HG03159 (cell line): ENCODE measurements around the gene NSF.
"Not testable (repeated sequence)": the region's sequence is repeated elsewhere in the genome, so short reads cannot be mapped to it uniquely, and the experiment has no call there.

Experiments used
- ATAC-seq: cut with Tn5 transposase; IDR thresholded peaks from one replicate; pipeline ENCODE4 v1.9.1; 2021; ENCODE audit warnings: mild to moderate bottlenecking, moderate library complexity; ENCODE audit not compliant: unreplicated experiment

NSF gene

DNA sequence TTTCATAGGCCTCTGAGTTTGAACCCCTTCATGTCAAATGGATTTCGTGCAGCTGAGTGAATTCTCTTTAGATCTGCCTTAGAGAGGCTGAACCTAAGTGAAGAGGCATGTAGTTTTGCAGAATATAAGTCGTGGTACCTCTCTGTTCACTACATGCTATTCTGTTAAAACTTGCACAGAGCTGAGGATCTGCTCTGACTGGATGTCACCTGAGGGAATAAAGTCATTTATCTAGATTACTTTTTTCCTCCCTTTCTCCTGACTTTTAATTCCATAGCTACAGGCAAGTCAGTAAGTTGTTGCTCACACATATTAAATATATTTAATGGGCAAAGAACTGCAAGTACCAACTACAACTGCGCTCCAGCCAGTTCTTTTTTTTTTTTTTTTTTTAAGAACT lies 163.3 kb downstream of the NSF start:
- no peak for ATAC-seq

DNA sequence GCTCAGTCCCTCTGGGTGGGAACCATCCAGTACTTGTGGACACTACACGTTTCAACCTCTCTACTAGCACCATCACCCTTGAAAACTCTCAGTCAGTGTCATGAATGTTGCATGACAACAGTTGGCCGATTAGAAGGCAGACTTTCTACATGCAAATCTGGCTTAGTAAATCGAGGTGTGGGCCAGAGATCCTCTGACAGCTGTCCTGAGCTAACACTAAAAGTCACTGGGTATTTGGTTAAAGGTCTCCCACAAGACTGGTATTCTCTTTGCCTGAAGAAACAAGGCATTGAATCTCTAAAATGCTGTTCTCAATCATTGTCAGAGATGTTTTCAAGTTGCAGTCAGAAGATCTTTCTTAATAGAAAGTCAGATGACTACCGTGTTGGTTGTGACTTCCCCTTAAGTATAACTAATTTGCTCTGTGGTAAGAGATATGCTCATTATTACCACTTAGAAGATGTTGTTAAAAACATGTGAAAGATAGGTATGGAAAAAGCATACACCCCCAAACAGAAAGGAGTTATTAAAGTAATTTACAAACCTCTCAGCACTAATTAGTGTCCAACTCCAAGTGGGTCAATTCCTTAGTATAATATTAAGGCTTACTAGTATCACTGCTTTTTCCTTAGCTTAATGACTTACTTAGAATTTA lies 165.7 kb downstream of the NSF start:
- no peak for ATAC-seq

DNA sequence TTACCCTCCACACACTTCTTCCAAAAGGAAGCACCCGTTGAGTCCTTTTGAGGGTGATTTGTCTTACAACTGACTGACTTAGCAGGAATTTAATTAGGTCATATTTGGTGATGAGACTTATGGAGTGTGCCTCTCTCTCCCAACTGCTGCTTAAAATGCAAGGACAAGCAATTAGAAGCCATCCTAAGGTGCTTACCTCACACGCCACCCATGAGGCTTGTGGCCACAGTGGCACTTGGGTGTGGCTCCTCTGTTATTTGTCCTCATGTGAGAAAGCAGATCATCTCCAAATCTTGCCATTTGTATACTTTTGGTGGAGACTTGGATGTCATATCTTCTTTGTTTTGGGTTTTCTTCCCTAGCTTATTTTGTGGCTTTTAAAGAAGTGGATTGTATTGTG lies 166.4 kb downstream of the NSF start:
- no peak for ATAC-seq

DNA sequence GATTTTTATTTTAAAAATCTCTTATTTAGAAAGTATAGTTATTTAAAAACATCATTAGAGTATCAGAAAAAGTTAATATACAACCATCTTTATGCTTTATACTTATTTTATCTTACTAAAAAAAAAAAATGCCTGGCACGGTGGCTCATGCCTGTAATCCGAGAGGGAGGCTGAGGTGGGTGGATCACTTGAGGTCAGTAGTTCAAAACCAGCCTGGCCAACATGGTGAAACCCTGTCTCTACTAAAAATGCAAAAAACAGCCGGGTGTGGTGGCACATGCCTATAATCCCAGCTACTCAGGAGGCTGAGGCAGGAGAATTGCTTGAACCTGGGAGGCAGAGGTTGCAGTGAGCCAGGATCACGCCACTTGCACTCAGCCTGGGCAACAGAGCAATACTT lies 167.1 kb downstream of the NSF start:
- not testable (repeated sequence) for ATAC-seq

DNA sequence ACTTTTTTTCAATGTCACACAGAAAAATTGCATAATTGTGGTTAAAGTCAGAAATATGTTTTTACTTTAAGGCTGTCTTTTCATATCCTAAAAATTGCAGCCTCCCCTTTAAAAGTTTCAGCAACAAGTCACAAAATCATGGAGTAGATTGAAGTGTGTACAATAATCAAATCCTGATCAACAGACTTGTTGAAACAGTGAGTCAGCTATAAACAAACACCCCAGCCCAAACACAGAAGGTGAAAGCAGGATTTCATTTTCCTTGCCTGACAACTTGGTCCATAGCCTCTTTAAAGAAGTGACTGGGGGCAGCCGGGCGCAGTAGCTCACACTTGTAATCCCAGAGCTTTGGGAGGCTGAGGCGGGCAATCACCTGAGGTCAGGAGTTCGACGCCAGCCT lies 168.1 kb downstream of the NSF start:
- ATAC-seq, result no peak

DNA sequence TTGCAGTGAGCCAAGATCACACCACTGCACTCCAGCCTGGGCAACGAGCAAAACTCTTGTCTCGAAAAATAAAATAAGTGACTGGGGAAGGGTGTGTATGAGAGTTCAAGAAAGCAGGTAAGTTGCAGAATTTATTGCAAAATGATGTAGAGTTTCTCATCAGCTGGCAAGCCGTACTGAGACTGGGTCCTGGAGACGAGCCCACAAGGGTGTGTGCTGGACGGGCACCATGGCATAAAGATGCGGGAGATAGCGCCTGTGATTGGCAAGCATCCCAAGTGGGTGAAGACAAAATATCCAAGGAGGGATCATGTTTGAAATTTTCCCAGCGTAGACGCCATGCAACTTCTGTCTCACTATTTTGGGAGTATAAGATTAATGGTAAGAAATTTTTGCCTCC lies 168.7 kb downstream of the NSF start:
- no peak for ATAC-seq

DNA sequence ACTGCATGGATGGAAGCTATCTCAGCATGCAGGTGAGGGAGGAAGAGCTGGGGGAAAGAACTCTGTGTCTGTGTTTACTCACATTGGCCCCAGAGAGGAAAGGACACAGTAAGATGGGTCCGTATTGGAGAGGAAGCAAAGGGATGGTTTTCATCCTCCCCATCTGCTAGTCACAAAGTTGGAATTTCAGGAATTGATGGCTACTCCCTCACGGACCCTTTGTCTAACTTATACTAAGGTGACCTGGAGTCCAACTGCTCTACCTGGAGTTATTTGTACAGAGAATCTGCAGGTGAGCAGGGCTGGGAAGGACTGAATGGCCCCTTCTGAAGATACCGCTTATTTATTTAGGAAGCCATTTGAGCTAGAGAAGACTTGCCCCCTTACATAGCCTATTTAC lies 172.9 kb downstream of the NSF start:
- no peak for ATAC-seq

DNA sequence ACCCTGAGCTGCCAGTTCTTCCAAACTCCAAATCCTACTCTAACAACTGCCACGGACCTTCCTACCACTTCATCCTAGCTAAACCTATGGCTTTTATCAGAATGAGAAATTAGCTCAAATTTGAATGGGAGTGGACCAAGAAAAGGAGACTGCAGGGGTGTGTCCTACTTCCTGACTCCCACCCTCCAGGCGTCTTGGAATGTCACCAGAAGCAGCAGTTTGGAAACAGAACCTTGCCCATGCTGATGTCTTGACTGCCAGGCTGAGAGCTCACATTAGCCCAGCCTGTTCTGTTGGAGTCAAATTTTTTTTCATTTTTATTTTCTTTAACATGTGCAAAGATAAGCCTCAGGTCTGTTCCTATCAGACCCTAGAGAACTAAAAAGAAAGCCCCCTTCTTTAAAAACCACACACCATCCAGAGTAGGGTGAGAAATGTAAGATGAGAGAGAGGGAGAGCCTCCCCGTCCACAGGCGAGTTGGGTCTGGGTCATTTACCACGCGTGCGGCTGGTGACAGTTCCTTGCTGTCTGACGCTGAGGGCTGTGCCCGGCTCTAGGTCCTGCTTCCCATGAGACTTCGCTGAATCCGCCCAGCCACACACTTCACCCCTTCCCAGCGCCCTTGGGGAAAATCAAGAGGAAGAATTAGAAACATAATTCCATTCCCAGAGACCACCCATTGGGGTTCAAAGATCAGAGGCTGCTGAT lies 173.7 kb downstream of the NSF start:
- ATAC-seq, result no peak

DNA sequence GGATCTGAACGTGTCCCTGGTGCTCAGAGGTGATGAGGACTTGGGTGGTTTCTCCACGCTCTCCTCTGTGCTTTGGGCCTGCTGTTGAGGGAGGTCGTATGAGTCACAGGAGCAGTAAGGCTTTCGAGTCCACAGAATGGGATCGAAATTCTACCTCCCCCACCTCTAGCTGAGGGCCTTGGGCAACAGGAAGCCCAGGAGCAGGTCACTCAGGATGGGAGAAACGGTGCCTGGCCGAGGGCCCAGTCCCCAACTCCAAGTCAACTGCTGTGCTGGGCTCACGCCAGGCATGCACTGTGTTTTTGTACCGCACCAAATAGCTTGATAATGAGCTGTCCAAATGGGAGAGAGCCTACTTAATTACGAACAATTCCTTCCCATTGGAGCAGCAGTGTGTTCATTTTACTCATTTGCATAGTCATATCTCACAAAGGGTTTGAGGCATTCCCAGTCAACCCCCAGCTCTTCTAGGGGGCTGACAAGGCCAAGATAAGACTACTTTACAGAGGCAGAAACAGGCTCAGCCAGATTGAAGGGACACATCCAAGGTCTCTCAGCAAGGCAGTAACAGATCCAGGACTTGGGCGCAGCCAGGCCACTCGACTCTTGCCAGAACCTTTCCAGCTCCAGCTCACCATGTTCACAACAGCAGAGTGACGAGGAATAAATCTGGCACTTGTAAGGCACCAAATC lies 174.4 kb downstream of the NSF start:
- no peak for ATAC-seq

DNA sequence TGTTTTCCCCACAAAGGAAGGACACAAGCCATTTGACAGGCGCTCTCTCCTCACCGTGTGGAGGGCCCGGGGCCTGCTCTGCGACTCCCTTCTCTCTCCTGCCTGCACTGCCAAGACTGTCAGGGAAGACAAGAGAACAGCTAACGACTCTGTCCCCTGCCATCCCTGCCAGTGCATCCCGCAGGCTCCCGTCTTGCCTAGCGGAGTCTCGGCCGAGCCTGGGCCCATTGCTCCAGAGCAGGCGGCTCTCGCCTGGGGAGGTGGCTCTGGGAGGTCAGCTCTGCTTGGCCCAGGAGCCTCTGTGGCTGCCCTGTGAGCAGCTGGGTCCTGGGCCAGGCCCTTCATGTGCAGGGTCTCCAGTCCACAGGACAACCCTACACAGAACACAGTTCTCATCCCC lies 175.0 kb downstream of the NSF start:
- ATAC-seq, result no peak

DNA sequence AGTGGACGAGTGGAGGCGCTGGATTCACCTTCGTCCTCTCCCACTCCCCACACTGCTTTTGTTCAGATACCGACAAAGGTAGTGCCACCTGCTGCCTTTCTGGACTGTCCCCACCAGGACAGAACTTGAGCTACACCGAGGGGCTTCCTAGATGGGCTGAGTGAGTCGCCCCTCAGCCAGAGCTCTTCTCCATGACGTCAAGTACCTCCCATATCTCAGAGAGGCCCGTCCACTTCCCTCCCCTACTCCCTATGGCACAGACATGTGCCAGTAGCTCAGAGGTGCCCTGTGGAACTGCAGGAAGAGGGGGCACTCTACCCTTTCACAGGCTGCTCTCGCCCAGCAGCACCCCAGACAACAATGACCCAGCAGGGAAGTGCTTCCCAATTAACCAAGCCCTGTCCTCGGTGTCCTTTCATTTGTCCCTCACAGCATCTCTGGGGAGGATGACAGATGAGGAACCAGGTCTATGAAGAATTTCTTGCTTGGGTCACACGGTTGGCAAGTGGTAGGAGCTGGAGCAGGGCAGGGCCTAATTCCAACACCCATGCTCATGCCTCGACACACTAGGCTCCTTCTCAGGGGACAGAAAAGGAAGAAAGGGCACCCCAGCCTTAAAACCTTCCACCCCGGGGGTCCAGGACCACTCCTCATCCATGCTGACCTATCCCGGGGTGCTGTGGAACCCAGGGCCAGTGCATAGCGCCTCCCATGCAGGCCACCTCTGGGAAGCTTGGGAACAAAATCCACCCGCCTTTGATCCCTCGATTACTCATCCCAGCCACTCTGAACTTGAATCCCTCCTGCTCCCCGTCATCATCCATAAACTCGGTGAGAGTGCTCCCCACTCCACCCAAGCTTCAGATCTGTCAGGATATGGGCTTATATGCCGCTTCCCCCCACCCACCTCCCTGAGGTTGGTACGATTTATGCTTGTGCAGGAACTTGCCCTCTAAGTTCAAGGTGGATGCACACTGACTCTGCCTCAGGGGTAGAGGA lies 176.3 kb downstream of the NSF start:
- no peak for ATAC-seq

DNA sequence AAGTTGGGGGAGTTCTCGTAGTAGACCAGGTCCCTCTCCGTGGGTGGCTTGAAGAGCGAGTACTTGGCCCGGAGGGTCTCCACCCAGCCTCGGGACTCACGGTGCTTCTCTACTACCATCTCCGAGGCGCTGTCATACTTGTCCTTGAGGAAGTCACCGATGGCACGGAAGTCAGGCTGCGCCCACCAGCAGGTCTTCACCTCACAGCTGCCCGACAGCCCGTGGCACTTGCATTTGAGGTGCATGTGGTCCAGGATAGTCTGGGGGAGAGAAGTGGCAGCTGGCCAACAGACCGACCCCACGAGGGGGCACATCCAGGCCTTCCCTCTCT lies 178.0 kb downstream of the NSF start:
- ATAC-seq, result no peak

DNA sequence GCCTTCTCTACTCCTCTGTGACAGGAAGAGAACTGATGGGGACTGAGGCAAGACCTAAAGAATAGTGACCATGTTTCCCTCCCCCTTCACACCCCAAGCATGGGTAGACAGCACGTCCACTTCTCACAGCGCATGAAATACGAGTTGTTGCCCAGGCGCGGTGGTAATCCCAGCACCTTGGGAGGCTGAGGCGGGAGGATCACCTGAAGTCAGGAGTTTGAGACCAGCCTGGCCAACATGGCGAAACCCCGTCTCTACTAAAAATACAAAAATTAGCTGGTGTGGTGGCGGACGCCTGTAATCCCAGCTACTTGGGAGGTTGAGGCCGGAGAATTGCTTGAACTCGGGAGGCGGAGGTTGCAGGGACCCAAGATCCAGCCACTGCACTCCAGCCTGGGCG lies 178.4 kb downstream of the NSF start:
- not testable (repeated sequence) for ATAC-seq

DNA sequence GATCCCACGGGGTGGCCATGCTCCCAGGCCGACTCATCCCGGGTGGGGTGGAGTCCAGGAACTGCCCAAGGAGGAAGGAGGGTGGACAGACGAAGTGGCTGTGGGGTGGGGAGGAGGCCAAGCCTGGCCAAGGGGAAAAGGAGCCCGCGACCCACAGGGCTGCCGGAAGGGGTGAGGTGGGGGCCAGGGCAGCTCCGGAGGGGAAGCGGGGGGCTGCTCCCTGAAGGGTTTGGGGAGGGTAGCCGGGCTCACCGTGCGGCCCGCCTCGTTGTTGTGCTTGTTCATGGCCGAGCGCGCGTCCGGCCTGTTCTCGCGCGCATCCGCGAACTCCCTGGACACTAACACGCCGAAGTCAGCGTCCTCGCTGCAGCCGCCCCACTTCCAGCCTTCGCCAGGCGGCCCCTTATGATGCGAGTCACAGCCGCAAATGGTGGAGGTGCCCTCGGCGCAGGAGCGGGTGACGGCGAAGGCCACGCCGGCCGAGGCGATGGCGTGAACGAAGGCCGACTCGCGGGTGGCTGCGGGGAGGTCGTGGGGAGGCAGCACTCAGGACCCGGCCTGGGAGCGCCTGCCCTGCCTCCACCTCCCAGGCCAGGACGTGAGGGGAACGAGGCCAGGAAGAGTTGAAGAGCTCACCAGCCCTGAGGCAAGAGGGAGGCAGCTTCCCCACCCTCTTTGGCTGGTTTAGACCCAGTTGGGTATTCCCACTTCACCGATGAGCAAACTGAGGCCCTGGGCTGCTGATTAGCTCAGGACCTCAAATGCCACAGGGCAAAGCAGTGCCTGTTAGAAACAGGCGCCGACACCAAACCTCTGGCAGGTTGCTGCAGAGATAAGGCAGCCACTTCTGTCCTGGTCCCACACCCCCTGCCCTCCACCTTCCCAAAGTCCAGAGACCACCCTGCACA lies 179.3 kb downstream of the NSF start:
- no peak for ATAC-seq

DNA sequence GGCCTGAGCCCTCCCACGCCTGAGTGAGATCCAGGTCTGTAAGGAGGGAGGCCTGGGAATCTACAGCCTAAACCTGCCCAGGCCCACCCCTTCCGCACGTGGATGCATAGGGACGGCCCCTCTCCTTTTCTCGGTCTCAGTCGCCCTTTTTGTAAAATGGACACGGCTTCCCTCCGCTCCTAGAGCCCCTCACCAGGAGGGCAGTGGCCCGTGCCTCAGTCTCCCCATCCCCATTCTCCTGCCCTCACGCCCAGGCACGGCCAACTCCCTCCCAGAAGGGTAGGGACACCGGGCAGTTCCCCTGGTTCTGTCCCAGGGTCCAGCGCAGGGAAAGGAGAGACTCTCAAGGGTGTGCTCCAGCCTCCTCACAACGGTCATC lies 180.0 kb downstream of the NSF start:
- ATAC-seq, result no peak

DNA sequence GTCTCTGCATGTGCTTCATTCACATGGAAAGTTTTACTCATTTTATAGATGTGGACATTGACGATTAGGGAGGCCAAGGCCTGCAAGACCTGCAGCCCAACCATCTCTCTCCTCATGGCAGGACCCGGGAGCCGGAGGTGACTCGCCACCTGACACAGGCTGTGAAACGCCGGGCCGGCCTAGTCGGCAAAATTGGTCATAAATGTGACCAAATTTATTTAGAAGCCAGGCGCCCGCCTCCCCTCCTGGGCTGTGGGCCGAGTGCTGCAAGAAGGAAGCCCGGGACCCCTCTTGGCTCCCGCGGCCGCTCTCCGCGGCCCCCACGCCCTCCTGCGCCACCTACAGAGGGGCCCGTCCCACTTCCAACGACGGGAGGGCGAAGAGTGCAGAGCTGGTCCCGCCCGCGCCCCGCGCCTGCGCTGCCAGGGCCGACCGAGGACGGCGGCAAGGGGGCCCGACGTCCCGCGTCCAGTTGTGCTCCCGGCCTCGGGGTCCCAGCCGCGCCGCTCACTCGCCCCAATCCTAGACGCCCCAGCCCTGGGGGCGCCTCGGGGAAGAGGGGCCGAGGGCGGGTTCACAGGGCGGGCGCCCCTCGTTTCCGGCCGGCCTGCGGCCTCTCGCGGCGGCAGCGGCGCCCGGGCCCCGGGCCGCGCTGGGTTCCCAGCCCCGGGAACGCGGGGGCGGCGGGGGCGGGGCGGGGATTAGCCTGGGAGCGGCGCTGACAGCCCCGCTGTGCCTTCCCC lies 180.5 kb downstream of the NSF start:
- no peak for ATAC-seq

DNA sequence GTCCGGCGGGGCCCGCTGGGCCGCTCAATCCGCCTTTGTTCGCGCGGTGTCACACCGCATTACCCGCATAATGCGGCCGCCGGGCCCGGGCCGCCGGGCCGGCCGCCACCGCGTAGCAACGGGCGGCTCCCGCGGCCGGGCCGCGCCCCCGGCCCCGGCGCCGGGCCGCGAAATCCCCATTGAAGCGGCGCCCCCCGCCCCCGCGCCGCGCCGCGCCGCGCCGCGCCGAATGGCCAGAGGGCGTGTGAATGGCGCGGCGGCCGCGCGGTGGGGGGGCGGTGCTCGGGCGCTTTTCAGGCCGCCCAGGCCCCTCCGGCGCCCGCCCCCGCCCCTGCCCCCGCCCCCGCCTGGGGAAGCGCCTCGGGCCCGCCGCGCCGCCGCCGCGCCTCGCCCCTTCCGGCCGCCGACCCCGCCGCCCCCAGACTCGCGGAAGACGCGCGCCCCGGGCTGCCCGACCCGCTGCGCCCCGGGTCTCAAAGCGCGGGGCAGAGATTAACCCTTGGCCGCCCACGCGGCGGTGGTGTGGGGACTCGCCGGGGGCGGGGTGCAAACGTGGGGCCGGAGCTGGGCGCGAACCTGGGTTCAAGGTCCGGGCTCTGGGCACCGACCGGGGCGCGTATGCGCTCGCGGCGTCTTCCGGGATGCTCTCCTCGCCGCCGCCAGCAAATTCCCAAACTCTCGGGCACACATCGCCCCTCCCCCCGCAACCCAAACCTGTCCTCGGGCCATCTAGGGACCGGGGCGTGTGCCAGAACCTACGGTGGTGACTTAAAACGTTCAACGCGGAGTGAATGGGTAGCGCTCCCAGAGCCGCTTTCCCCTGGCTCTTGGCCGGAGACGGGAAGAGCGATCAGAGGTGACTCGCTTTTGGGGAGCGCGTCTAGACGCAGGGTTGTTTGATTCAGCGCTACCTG lies 181.3 kb downstream of the NSF start:
- ATAC-seq, result no peak

DNA sequence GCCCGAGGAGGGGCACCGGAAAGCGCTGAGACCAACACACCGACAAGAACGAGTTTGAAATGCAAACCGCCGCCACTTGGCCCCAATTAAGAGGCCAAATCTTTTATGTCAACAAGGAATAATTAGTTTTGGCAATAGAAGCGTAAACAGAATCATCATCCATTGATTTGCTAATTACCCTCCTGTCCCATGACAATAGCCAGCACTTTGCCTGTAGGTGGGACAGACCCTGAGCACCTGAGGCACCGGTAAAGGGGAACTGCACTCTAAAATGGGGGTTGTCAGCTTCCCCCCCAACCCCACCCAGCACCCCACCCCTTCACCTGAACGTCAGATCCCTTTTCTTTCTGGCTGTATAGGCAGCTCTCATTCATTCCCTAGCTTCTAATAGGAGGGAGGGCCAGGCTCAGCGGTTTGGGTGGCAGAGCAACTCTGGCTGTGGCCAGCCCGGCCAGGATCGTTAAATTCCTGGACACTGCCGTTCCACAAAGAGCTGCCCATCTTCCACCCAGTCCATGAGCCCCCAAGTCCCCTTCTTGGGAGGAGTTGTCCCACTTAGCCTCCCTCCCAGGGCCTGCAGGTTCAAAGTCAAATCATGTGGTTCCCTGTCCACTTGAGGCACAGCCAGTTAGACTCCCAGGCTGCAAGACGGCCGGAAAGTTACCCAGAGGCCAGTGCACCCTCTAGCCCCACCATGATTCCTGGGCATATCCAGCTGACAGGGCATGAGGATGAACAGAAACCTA lies 182.2 kb downstream of the NSF start:
- ATAC-seq, result no peak
